ENCODE data around the gene NPBWR2.

NPBWR2 gene

GRCh38 chr20:64113444-64113775 is 6.0 kb upstream of the NPBWR2 start:
- no peak overlapping the region for H3K4me3 ChIP-seq (IDR thresholded peaks at IDR 0.05; ENCODE audit: insufficient read depth, low read depth, low read length)
- H3K4me2 ChIP-seq: no peak overlapping the region
- H4K20me1 ChIP-seq (ENCODE audit: insufficient read depth): no peaks in the 10 kb centered on the region
- H2AFZ ChIP-seq (ENCODE audit: low read depth): no peak overlapping the region
- H3K9ac ChIP-seq: no peak overlapping the region
- H3K4me1 ChIP-seq (ENCODE audit: low read depth, poor library complexity, severe bottlenecking): no peaks in the 10 kb centered on the region
- H3K27me3 ChIP-seq (ENCODE audit: insufficient read depth, low read depth): peaks cover 83% of the 10 kb centered on the region
- no peaks in the 10 kb centered on the region for H3K36me3 ChIP-seq (ENCODE audit: insufficient read depth)
- no peak overlapping the region for H3K27ac ChIP-seq
- TF ChIP-seq CTCF (conservative IDR thresholded peaks at IDR 0.05; ENCODE audit: low read depth, low read length): no peak
- no peaks in the 10 kb centered on the region for H3K79me2 ChIP-seq (ENCODE audit: insufficient read depth, low read depth)

- Histone ChIP-seq H3K36me3 (ENCODE audit: insufficient read depth) (no peaks in the 10 kb centered on the region), H3K4me3 (IDR thresholded peaks at IDR 0.05; ENCODE audit: insufficient read depth, low read depth, low read length) (no peak overlapping the region), H3K4me2 (no peak overlapping the region), H2AFZ (ENCODE audit: low read depth) (no peak overlapping the region), H3K79me2 (ENCODE audit: insufficient read depth, low read depth) (no peaks in the 10 kb centered on the region), H3K4me1 (ENCODE audit: low read depth, poor library complexity, severe bottlenecking) (no peaks in the 10 kb centered on the region), H3K27me3 (ENCODE audit: insufficient read depth, low read depth) (peaks cover 89% of the 10 kb centered on the region), H3K27ac (no peak overlapping the region), H3K9ac (no peak overlapping the region), H4K20me1 (ENCODE audit: insufficient read depth) (no peaks in the 10 kb centered on the region)
- no peak for TF ChIP-seq CTCF (conservative IDR thresholded peaks at IDR 0.05; ENCODE audit: low read depth, low read length)
Measured at GRCh38 chr20:64112691-64113443, 5.5 kb upstream of the NPBWR2 start.

- H3K4me1 ChIP-seq (ENCODE audit: low read depth, poor library complexity, severe bottlenecking): no peaks in the 10 kb centered on the region
- H3K9ac ChIP-seq: no peak overlapping the region
- no peak overlapping the region for H2AFZ ChIP-seq (ENCODE audit: low read depth)
- H3K79me2 ChIP-seq (ENCODE audit: insufficient read depth, low read depth): no peaks in the 10 kb centered on the region
- H3K27ac ChIP-seq: no peak overlapping the region
- no peak overlapping the region for H3K4me2 ChIP-seq
- TF ChIP-seq CTCF (conservative IDR thresholded peaks at IDR 0.05; ENCODE audit: low read depth, low read length): no peak
- no peak overlapping the region for H3K4me3 ChIP-seq (IDR thresholded peaks at IDR 0.05; ENCODE audit: insufficient read depth, low read depth, low read length)
- H3K27me3 ChIP-seq (ENCODE audit: insufficient read depth, low read depth): peaks cover 97% of the 10 kb centered on the region
- no peaks in the 10 kb centered on the region for H4K20me1 ChIP-seq (ENCODE audit: insufficient read depth)
- no peaks in the 10 kb centered on the region for H3K36me3 ChIP-seq (ENCODE audit: insufficient read depth)
Measured at GRCh38 chr20:64111841-64112641, 4.7 kb upstream of the NPBWR2 start.

- H3K4me3 ChIP-seq (IDR thresholded peaks at IDR 0.05; ENCODE audit: insufficient read depth, low read depth, low read length): no peak overlapping the region
- no peaks in the 10 kb centered on the region for H4K20me1 ChIP-seq (ENCODE audit: insufficient read depth)
- no peak overlapping the region for H3K27ac ChIP-seq
- H3K4me2 ChIP-seq: no peak overlapping the region
- no peaks in the 10 kb centered on the region for H3K4me1 ChIP-seq (ENCODE audit: low read depth, poor library complexity, severe bottlenecking)
- no peak overlapping the region for H2AFZ ChIP-seq (ENCODE audit: low read depth)
- H3K36me3 ChIP-seq (ENCODE audit: insufficient read depth): no peaks in the 10 kb centered on the region
- H3K9ac ChIP-seq: no peak overlapping the region
- no peak for TF ChIP-seq CTCF (conservative IDR thresholded peaks at IDR 0.05; ENCODE audit: low read depth, low read length)
- peaks cover 95% of the 10 kb centered on the region for H3K27me3 ChIP-seq (ENCODE audit: insufficient read depth, low read depth)
- H3K79me2 ChIP-seq (ENCODE audit: insufficient read depth, low read depth): no peaks in the 10 kb centered on the region
Measured at GRCh38 chr20:64110411-64111068, 3.2 kb upstream of the NPBWR2 start.
